ENCODE measurements around the gene COMMD3. TPM values are rescaled to one million over a fixed set of nuclear protein-coding genes. Genes with fewer than 3 reads are reported as not detected.

COMMD3 gene
- total and polyA plus RNA-seq, 7 experiments from 2014 or later, result 33.9 to 83.7 (median 57.2) TPM

DNA sequence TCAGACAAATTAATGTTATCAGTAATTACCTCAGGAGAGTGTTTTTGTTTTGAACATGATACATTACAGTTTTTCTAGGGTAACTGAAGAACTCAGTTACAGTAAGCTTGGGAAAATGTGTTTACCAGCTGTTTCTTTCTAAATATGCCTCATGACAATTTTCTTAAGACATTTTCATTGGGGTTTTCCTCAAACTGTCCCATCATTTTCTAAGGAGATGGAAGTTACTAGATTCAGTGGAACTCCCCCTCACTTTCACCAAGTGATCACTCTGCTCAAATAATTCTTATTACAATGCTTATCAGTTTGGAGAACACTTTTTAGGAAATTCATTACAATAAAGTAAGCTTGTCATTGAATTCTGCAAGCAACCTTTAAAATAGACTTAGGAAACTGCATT is 22.7 kb downstream of the COMMD3 start:
- peaks cover 40 to 75% of the 10 kb centered on the region in 2 donors for H3K27me3 ChIP-seq (ENCODE audit: control insufficient read depth in 2 of 2, insufficient read depth in 2 of 2, low read length in 2 of 2)
- peaks cover 30 to 34% of the 10 kb centered on the region in 2 donors for H3K4me1 ChIP-seq (ENCODE audit: control insufficient read depth in 2 of 2, insufficient read depth in 2 of 2, low read length in 2 of 2)
- no peak overlapping the region for H3K4me3 ChIP-seq (ENCODE audit: low read length)
- ChIA-PET POLR2A (interaction anchor here (0.6 to 2.7 kb wide), 5 partner anchors 19 to 98 kb away, joined by 3 to 20 read pairs (median 5); no protein-coding TSS in a partner anchor), CTCF (interaction anchor here (0.6 to 2.5 kb wide), 3 partner anchors 15 to 80 kb away, joined by 3 to 8 read pairs (median 4); partner anchors contain the start of gene COMMD3)
- DNase-seq (no peak), ATAC-seq (no peak)
- Mint-ChIP-seq H3K36me3 (peaks cover 0 to 5% (median 0%) of the 10 kb centered on the region in 5 donors), H3K27ac (no peak overlapping the region), H3K27me3 (peaks cover 48 to 70% (median 64%) of the 10 kb centered on the region in 5 donors), H3K4me3 (peak overlapping the region in 2 of 10 donors; percentile 21 to 45), H3K9me3 (peaks cover 0 to 48% (median 5%) of the 10 kb centered on the region in 11 donors), H3K4me1 (peaks cover under 1 to 48% (median 16%) of the 10 kb centered on the region in 7 donors)
- H3K9me3 ChIP-seq (ENCODE audit: control insufficient read depth in 2 of 3, low read length in 3 of 3), result no peaks in the 10 kb centered on the region
- H3K27ac ChIP-seq (ENCODE audit: low read depth, low read length), result no peak overlapping the region
- intact Hi-C loops (cut with micrococcal nuclease), result loop anchor here in 1 of 2 donors (2.0 kb wide), 1 partner anchor 14 kb away; no protein-coding TSS in a partner anchor
- H3K36me3 ChIP-seq (ENCODE audit: control insufficient read depth in 2 of 3, insufficient read depth in 3 of 3, low read length in 3 of 3), result no peaks in the 10 kb centered on the region

DNA sequence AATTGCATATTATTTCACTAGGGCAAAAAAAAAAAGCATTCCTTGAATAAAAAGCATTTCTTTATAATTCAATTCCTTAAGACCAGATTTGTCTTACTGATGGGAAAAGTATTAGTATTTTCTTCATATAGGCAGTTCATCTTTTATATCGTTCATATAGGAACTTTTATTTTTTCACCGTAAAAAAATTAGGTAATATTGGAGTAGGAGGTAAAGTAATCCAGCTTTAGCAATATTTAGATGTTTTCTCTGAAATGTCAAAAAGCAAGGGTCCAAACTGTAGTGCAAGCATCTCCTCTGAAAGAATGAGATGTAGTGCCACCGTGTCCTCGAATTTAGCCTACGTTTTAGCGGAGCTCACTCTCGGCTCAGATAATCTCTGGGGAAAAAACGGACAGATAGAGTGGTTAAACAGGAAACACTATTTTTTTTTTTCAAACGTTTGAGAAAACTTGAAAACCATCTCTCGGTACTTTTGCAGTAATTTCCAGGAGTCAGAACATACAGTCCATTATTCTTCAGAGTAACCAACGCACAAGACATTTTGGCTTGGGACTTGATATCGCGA is 23.7 kb downstream of the COMMD3 start:
- Histone ChIP-seq H3K4me1 (ENCODE audit: control insufficient read depth in 2 of 2, insufficient read depth in 2 of 2, low read length in 2 of 2) (peaks cover 26 to 28% of the 10 kb centered on the region in 2 donors), H3K27me3 (ENCODE audit: control insufficient read depth in 2 of 2, insufficient read depth in 2 of 2, low read length in 2 of 2) (peaks cover 49 to 84% of the 10 kb centered on the region in 2 donors), H3K36me3 (ENCODE audit: control insufficient read depth in 2 of 3, insufficient read depth in 3 of 3, low read length in 3 of 3) (no peaks in the 10 kb centered on the region), H3K9me3 (ENCODE audit: control insufficient read depth in 2 of 3, low read length in 3 of 3) (peaks cover 0 to 2% (median 0%) of the 10 kb centered on the region in 3 experiments), H3K27ac (ENCODE audit: low read depth, low read length) (no peak overlapping the region), H3K4me3 (ENCODE audit: low read length) (peak overlapping the region; percentile 41)
- ChIA-PET CTCF (interaction anchor here (1.3 to 2.5 kb wide), 2 partner anchors 16 to 24 kb away, joined by 4 to 8 read pairs; partner anchors contain the start of gene COMMD3), POLR2A (interaction anchor here (0.6 to 2.7 kb wide), 16 partner anchors 20 to 829 kb away, joined by 3 to 20 read pairs (median 4); partner anchors contain the start of gene DNAJC1)
- Mint-ChIP-seq H3K27ac (peak overlapping the region; percentile 56 to 93 (median 89)), H3K9me3 (peaks cover 0 to 58% (median 13%) of the 10 kb centered on the region in 11 donors), H3K4me1 (peaks cover 0 to 56% (median 19%) of the 10 kb centered on the region in 7 donors), H3K27me3 (peaks cover 57 to 79% (median 73%) of the 10 kb centered on the region in 5 donors), H3K36me3 (peaks cover 0 to 5% (median 0%) of the 10 kb centered on the region in 5 donors), H3K4me3 (peak overlapping the region; percentile 80 to 89 (median 86))
- ATAC-seq (no peak), DNase-seq (no peak)
- intact Hi-C loops (cut with micrococcal nuclease), result loop anchor here (1.0 to 10.0 kb wide), 10 partner anchors 15 to 855 kb away; partner anchors contain the start of genes COMMD3 (in 1 of the 2), DNAJC1 (in 1 of the 2) and PTF1A (in 1 of the 2)

GRCh38 chr10:22340329-22341189 is 24.4 kb downstream of the COMMD3 start:
- H3K27ac Mint-ChIP-seq, result peak overlapping the region; percentile 56 to 93 (median 89)
- Histone ChIP-seq H3K27me3 (ENCODE audit: control insufficient read depth in 2 of 2, insufficient read depth in 2 of 2, low read length in 2 of 2) (peaks cover 51 to 91% of the 10 kb centered on the region in 2 donors), H3K27ac (ENCODE audit: low read depth, low read length) (peak overlapping the region; percentile 20), H3K9me3 (ENCODE audit: control insufficient read depth in 2 of 3, low read length in 3 of 3) (peaks cover 0 to 4% (median 0%) of the 10 kb centered on the region in 3 experiments), H3K4me1 (ENCODE audit: control insufficient read depth in 2 of 2, insufficient read depth in 2 of 2, low read length in 2 of 2) (peaks cover 24 to 26% of the 10 kb centered on the region in 2 donors), H3K4me3 (ENCODE audit: low read length) (peak overlapping the region; percentile 41), H3K36me3 (ENCODE audit: control insufficient read depth in 2 of 3, insufficient read depth in 3 of 3, low read length in 3 of 3) (no peaks in the 10 kb centered on the region)
- DNase-seq (peak in 8 of 9 donors; percentile 41 to 80 (median 58)), ATAC-seq (peak; percentile 59)
- peaks cover 0 to 55% (median 14%) of the 10 kb centered on the region in 11 donors for H3K9me3 Mint-ChIP-seq
- peaks cover 0 to 5% (median 0%) of the 10 kb centered on the region in 5 donors for H3K36me3 Mint-ChIP-seq
- H3K27me3 Mint-ChIP-seq, result peaks cover 59 to 79% (median 74%) of the 10 kb centered on the region in 5 donors
- peaks cover 0 to 54% (median 18%) of the 10 kb centered on the region in 7 donors for H3K4me1 Mint-ChIP-seq
- peak overlapping the region; percentile 80 to 89 (median 86) for H3K4me3 Mint-ChIP-seq
- intact Hi-C loops (cut with micrococcal nuclease), result loop anchor here (1.0 to 10.0 kb wide), 11 partner anchors 16 to 854 kb away; partner anchors contain the start of genes COMMD3 (in 1 of the 2), DNAJC1 (in 1 of the 2) and PTF1A (in 1 of the 2)
- CTCF ChIA-PET, result interaction anchor here (1.3 to 2.5 kb wide), 2 partner anchors 17 to 24 kb away, joined by 4 to 8 read pairs; partner anchors contain the start of gene COMMD3
- POLR2A ChIA-PET, result interaction anchor here (0.6 to 2.7 kb wide), 11 partner anchors 21 to 337 kb away, joined by 3 to 20 read pairs (median 5); partner anchors contain the start of genes COMMD3 and DNAJC1

GRCh38 chr10:22341190-22341925 is 25.2 kb downstream of the COMMD3 start:
- Mint-ChIP-seq H3K9me3 (peaks cover 0 to 63% (median 18%) of the 10 kb centered on the region in 11 donors), H3K4me1 (peaks cover 0 to 54% (median 24%) of the 10 kb centered on the region in 7 donors), H3K27ac (peak overlapping the region in 6 of 9 donors; percentile 34 to 86 (median 58)), H3K27me3 (peaks cover 65 to 86% (median 81%) of the 10 kb centered on the region in 5 donors), H3K36me3 (peaks cover 0 to 11% (median 0%) of the 10 kb centered on the region in 5 donors), H3K4me3 (peak overlapping the region; percentile 34 to 80 (median 68))
- ChIA-PET POLR2A (interaction anchor here (1.1 to 3.3 kb wide), 6 partner anchors 22 to 112 kb away, joined by 3 to 20 read pairs (median 6); partner anchors contain the start of gene COMMD3), CTCF (interaction anchor here (0.6 kb wide), 2 partner anchors 107 to 644 kb away, joined by 3 read pairs; no protein-coding TSS in a partner anchor)
- no peaks in the 10 kb centered on the region for H3K36me3 ChIP-seq (ENCODE audit: control insufficient read depth in 2 of 3, insufficient read depth in 3 of 3, low read length in 3 of 3)
- no peak overlapping the region for H3K27ac ChIP-seq (ENCODE audit: low read depth, low read length)
- ATAC-seq (peak; percentile 6), DNase-seq (peak in 2 of 9 donors; percentile 28 to 51)
- peaks cover 16 to 20% of the 10 kb centered on the region in 2 donors for H3K4me1 ChIP-seq (ENCODE audit: control insufficient read depth in 2 of 2, insufficient read depth in 2 of 2, low read length in 2 of 2)
- H3K4me3 ChIP-seq (ENCODE audit: low read length), result peak overlapping the region; percentile 19
- H3K27me3 ChIP-seq (ENCODE audit: control insufficient read depth in 2 of 2, insufficient read depth in 2 of 2, low read length in 2 of 2), result peaks cover 51 to 86% of the 10 kb centered on the region in 2 donors
- intact Hi-C loops (cut with micrococcal nuclease), result loop anchor here (1.0 to 10.0 kb wide), 7 partner anchors 17 to 853 kb away; partner anchors contain the start of gene PTF1A (in 1 of the 2)
- peaks cover 0 to 4% (median 0%) of the 10 kb centered on the region in 3 experiments for H3K9me3 ChIP-seq (ENCODE audit: control insufficient read depth in 2 of 3, low read length in 3 of 3)

GRCh38 chr10:22341926-22342196 is 25.7 kb downstream of the COMMD3 start:
- H3K4me3 Mint-ChIP-seq, result peak overlapping the region in 5 of 10 donors; percentile 47 to 73 (median 69)
- H3K27ac Mint-ChIP-seq, result peak overlapping the region in 5 of 9 donors; percentile 34 to 86 (median 67)
- no peak for ATAC-seq
- intact Hi-C loops (cut with micrococcal nuclease), result loop anchor here (1.0 to 10.0 kb wide), 7 partner anchors 17 to 853 kb away; partner anchors contain the start of gene PTF1A (in 1 of the 2)
- Histone ChIP-seq H3K9me3 (ENCODE audit: control insufficient read depth in 2 of 3, low read length in 3 of 3) (peaks cover 0 to 4% (median 0%) of the 10 kb centered on the region in 3 experiments), H3K27me3 (ENCODE audit: control insufficient read depth in 2 of 2, insufficient read depth in 2 of 2, low read length in 2 of 2) (peaks cover 51 to 81% of the 10 kb centered on the region in 2 donors), H3K4me1 (ENCODE audit: control insufficient read depth in 2 of 2, insufficient read depth in 2 of 2, low read length in 2 of 2) (peaks cover 11 to 15% of the 10 kb centered on the region in 2 donors), H3K36me3 (ENCODE audit: control insufficient read depth in 2 of 3, insufficient read depth in 3 of 3, low read length in 3 of 3) (no peaks in the 10 kb centered on the region), H3K27ac (ENCODE audit: low read depth, low read length) (no peak overlapping the region), H3K4me3 (ENCODE audit: low read length) (no peak overlapping the region)
- peaks cover 0 to 51% (median 23%) of the 10 kb centered on the region in 7 donors for H3K4me1 Mint-ChIP-seq
- H3K27me3 Mint-ChIP-seq, result peaks cover 69 to 86% (median 85%) of the 10 kb centered on the region in 5 donors
- H3K9me3 Mint-ChIP-seq, result peaks cover 0 to 65% (median 19%) of the 10 kb centered on the region in 11 donors
- POLR2A ChIA-PET, result interaction anchor here (1.5 to 3.3 kb wide), 2 partner anchors 25 to 88 kb away, joined by 6 to 11 read pairs; partner anchors contain the start of gene COMMD3
- CTCF ChIA-PET, result interaction anchor here (0.6 kb wide), 2 partner anchors 108 to 643 kb away, joined by 3 read pairs; no protein-coding TSS in a partner anchor
- H3K36me3 Mint-ChIP-seq, result peaks cover 0 to 13% (median 0%) of the 10 kb centered on the region in 5 donors
- no peak for DNase-seq
